Measurements from ENCODE around the gene SPPL3. TPM values are rescaled to one million over a fixed set of nuclear protein-coding genes. Genes with fewer than 3 reads are reported as not detected.
"Not testable (repeated sequence)": the region's sequence is repeated elsewhere in the genome, so short reads cannot be mapped to it uniquely, and the experiment has no call there.

SPPL3 gene
- total RNA-seq, 1 donor from 2014 or later = 10.4 TPM

DNA sequence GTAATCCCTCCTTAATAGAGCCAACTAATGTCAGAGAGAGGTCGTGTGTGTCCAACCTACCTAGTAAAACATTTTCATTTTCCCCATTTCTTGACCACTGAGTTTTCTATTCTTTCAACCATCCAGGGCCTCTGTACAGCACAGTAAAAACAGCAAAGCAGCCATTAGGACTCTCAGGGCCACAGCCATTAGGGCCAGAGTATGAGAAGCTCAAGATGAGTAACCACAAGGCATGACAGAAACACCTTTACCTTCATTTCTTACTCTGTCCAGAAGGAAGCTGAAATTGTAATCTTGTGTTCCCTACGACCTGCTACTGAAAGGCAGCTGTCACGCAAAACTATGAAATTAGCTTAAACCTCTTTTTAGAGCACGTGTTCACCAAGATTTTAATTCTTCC lies 2.3 kb downstream of the SPPL3 start:
- Histone ChIP-seq H3K27me3 (ENCODE audit: control insufficient read depth in 3 of 3, insufficient read depth in 3 of 3, low read length in 3 of 3) (no peaks in the 10 kb centered on the region), H3K4me3 (ENCODE audit: low read length in 3 of 3) (no peak overlapping the region), H3K36me3 (ENCODE audit: control insufficient read depth in 3 of 3, insufficient read depth in 3 of 3, low read length in 3 of 3) (peaks cover 0 to 2% (median 0%) of the 10 kb centered on the region in 3 donors), H3K27ac (ENCODE audit: low read depth, low read length) (no peak overlapping the region), H3K9ac (ENCODE audit: low read depth in 1 of 3, low read length in 3 of 3) (peak overlapping the region in 1 of 3 donors; percentile 36), H3K9me3 (ENCODE audit: control insufficient read depth in 3 of 3, low read length in 3 of 3) (no peaks in the 10 kb centered on the region), H3K4me1 (ENCODE audit: control insufficient read depth in 3 of 3, insufficient read depth in 3 of 3, low read length in 3 of 3) (peaks cover 6 to 19% (median 19%) of the 10 kb centered on the region in 3 donors)

DNA sequence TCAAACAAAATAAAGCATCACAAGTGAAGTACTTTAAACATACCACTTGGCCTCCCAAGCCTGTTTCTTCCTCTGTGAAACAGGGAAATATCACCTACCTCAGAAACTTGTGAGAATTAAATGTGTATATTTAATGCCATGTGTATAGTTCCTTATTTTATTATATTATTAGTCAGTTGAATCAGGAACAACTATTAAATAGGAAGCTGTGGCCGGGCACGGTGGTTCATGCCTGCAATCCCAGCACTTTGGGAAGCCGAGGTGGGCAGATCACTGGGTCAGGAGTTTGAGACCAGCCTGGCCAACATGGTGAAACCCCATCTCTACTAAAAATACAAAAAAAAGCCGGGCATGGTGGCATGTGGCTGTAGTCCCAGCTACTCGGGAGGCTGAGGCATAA lies 3.1 kb downstream of the SPPL3 start:
- H3K27ac ChIP-seq (ENCODE audit: low read depth, low read length); H3K27me3 ChIP-seq (ENCODE audit: control insufficient read depth in 3 of 3, insufficient read depth in 3 of 3, low read length in 3 of 3); H3K36me3 ChIP-seq (ENCODE audit: control insufficient read depth in 3 of 3, insufficient read depth in 3 of 3, low read length in 3 of 3); H3K9me3 ChIP-seq (ENCODE audit: control insufficient read depth in 3 of 3, low read length in 3 of 3); H3K4me3 ChIP-seq (ENCODE audit: low read length in 3 of 3); H3K9ac ChIP-seq (ENCODE audit: low read depth in 1 of 3, low read length in 3 of 3): not testable (repeated sequence)
- peaks cover 6 to 18% (median 17%) of the 10 kb centered on the region in 3 donors for H3K4me1 ChIP-seq (ENCODE audit: control insufficient read depth in 3 of 3, insufficient read depth in 3 of 3, low read length in 3 of 3)

DNA sequence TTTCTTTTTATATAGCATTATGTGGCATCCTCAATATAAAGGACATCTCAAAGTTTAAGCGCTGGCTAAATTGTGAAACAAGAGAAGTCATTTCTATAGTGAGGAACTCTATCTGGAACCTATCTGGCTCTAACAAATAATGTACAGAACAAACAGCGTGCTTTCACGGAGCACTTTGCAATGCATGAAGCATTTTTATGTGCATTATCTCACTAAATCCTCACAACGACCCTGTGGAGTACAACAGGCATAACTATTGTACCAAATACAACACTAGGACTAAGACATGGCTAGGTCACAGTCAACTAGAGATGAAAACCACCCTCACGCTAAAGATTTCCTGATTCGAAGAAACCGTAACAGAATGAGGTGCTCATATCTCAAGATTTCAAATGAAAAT lies 8.6 kb downstream of the SPPL3 start:
- Histone ChIP-seq H3K9me3 (ENCODE audit: control insufficient read depth in 3 of 3, low read length in 3 of 3) (no peaks in the 10 kb centered on the region), H3K4me3 (ENCODE audit: low read length in 3 of 3) (no peak overlapping the region), H3K36me3 (ENCODE audit: control insufficient read depth in 3 of 3, insufficient read depth in 3 of 3, low read length in 3 of 3) (no peaks in the 10 kb centered on the region), H3K9ac (ENCODE audit: low read depth in 1 of 3, low read length in 3 of 3) (no peak overlapping the region), H3K4me1 (ENCODE audit: control insufficient read depth in 3 of 3, insufficient read depth in 3 of 3, low read length in 3 of 3) (peaks cover 0 to 4% (median 0%) of the 10 kb centered on the region in 3 donors), H3K27me3 (ENCODE audit: control insufficient read depth in 3 of 3, insufficient read depth in 3 of 3, low read length in 3 of 3) (no peaks in the 10 kb centered on the region), H3K27ac (ENCODE audit: low read depth, low read length) (no peak overlapping the region)

DNA sequence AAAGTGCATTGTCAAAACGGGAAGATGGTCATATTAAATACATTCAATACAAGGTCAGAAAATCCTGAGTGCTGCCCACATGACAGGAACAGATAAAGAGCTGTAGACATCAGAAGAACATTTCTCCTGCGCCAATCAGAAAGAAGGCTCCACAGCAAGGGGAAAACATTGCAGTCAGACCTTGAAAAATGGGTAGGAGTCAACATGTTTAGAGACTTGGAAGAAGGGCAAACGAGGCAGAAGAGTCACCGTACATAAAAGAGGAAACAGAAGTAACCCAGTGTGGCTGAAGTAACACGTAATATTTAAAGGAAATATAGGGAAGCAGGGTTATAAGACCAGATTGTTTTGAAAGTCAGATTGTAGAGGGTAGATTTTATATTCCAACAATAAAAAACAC lies 11.9 kb downstream of the SPPL3 start:
- H3K4me3 ChIP-seq (ENCODE audit: low read length in 3 of 3) = no peak overlapping the region
- H3K27ac ChIP-seq (ENCODE audit: low read depth, low read length) = no peak overlapping the region
- H3K4me1 ChIP-seq (ENCODE audit: control insufficient read depth in 3 of 3, insufficient read depth in 3 of 3, low read length in 3 of 3) = peaks cover 0 to 7% (median 0%) of the 10 kb centered on the region in 3 donors

DNA sequence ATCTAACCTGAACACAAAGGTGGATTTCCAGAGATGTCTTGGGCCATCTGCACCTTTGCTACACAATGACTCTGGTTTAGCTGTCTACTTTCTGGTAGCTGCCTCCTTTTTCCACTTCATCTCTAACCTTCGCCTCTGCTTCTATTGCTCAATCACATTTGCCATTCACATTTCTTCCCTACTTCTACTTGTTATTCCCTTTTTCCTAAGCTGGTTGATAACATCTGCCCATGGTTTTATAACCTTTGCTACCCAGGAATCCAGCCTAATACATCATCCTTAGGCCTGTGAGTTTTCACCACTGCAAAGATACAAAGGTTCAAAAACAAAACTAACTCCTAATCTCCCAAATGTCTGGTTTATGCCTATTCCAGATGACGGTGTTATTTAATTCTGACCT lies 13.2 kb downstream of the SPPL3 start:
- no peak overlapping the region for H3K27ac ChIP-seq (ENCODE audit: low read depth, low read length)

More for the DNA sequence above, 11.9 kb downstream of the SPPL3 start:
- H3K9ac ChIP-seq (ENCODE audit: low read depth in 1 of 3, low read length in 3 of 3) = no peak overlapping the region
- no peaks in the 10 kb centered on the region for H3K36me3 ChIP-seq (ENCODE audit: control insufficient read depth in 3 of 3, insufficient read depth in 3 of 3, low read length in 3 of 3)
- H3K27me3 ChIP-seq (ENCODE audit: control insufficient read depth in 3 of 3, insufficient read depth in 3 of 3, low read length in 3 of 3) = no peaks in the 10 kb centered on the region
- H3K9me3 ChIP-seq (ENCODE audit: control insufficient read depth in 3 of 3, low read length in 3 of 3) = no peaks in the 10 kb centered on the region

DNA sequence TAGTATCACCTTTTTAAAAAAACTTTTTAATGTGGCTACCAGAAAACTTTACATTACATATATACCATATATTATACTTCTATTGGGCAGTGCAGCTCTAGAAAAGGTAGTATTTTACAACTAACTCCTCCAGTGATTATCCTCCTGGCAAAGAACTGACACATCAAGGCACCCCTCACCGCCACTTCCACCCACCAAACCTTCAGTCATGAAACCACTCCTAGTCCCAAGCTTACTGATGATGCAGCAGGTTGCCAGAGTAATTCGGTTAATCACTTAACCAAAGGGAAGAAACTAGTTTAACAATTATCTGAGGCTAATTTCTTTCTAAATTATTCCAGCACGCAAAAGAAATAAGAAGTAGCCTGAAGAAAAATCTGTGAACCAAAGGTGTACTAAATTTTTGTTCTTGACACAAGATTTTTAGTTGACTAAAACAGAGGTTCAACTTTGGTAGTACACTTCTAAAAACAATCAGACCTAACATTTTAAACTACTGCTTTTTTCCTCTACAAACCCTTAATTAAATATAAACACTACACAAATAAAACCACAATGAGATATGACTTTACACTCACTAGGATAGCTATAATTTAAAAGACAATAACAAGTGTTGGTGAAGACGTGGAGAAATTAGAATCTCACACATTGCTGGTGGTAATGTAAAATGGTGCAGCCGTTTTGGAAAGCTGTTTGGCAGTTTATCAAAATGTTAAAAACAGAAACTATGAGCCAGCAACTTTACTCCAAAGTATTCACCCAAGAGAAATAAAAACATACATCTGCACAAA lies 16.7 kb downstream of the SPPL3 start:
- no peak overlapping the region for H3K4me3 ChIP-seq (ENCODE audit: low read length in 3 of 3)
- no peaks in the 10 kb centered on the region for H3K9me3 ChIP-seq (ENCODE audit: control insufficient read depth in 3 of 3, low read length in 3 of 3)
- peaks cover 0 to 7% (median 0%) of the 10 kb centered on the region in 3 donors for H3K4me1 ChIP-seq (ENCODE audit: control insufficient read depth in 3 of 3, insufficient read depth in 3 of 3, low read length in 3 of 3)
- no peaks in the 10 kb centered on the region for H3K27me3 ChIP-seq (ENCODE audit: control insufficient read depth in 3 of 3, insufficient read depth in 3 of 3, low read length in 3 of 3)
- H3K9ac ChIP-seq (ENCODE audit: low read depth in 1 of 3, low read length in 3 of 3) = no peak overlapping the region
- no peaks in the 10 kb centered on the region for H3K36me3 ChIP-seq (ENCODE audit: control insufficient read depth in 3 of 3, insufficient read depth in 3 of 3, low read length in 3 of 3)
- H3K27ac ChIP-seq (ENCODE audit: low read depth, low read length) = no peak overlapping the region

More for the DNA sequence above, 13.2 kb downstream of the SPPL3 start:
- Histone ChIP-seq H3K9ac (ENCODE audit: low read depth in 1 of 3, low read length in 3 of 3) (no peak overlapping the region), H3K27me3 (ENCODE audit: control insufficient read depth in 3 of 3, insufficient read depth in 3 of 3, low read length in 3 of 3) (no peaks in the 10 kb centered on the region), H3K36me3 (ENCODE audit: control insufficient read depth in 3 of 3, insufficient read depth in 3 of 3, low read length in 3 of 3) (no peaks in the 10 kb centered on the region), H3K9me3 (ENCODE audit: control insufficient read depth in 3 of 3, low read length in 3 of 3) (no peaks in the 10 kb centered on the region), H3K4me1 (ENCODE audit: control insufficient read depth in 3 of 3, insufficient read depth in 3 of 3, low read length in 3 of 3) (peaks cover 0 to 7% (median 0%) of the 10 kb centered on the region in 3 donors), H3K4me3 (ENCODE audit: low read length in 3 of 3) (no peak overlapping the region)

DNA sequence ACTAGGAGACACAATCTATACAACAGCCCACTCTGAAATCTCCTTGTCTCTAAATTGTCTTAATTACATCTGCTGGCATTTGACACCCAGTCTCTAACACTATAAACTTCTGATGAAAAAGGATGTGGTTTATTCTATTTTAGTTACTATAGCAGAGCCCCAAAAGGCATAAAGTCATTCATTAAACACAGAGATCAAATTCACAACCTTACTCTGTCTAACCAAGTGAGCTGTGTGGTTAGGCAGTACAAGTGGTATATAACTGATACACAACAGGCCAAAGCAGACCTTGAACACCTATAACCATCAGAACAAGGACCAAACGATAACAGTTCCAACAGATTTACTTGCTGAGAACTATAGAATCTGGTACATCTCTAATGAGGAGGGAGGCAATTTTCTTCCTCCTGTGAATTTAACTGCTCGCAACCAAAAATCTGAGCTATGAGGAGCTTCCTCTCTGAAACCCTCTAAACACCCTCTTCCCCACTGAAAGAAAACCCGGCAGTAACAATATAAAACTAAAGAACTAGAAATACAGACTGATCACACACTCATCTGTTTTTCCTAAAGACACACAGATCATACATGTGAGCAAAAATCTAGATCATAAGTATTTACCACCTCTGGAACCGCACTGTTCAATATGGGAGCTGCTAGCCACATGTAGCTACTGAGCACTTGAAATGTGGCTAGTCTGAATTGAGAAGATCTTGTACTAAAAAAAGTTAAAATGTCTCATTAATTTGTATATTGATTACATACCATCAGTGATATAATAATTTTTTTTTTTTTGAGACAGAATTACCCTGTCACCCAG lies 17.7 kb downstream of the SPPL3 start:
- no peak overlapping the region for H3K27ac ChIP-seq (ENCODE audit: low read depth, low read length)
- H3K9me3 ChIP-seq (ENCODE audit: control insufficient read depth in 3 of 3, low read length in 3 of 3) = no peaks in the 10 kb centered on the region
- no peaks in the 10 kb centered on the region for H3K36me3 ChIP-seq (ENCODE audit: control insufficient read depth in 3 of 3, insufficient read depth in 3 of 3, low read length in 3 of 3)
- no peaks in the 10 kb centered on the region for H3K27me3 ChIP-seq (ENCODE audit: control insufficient read depth in 3 of 3, insufficient read depth in 3 of 3, low read length in 3 of 3)
- no peak overlapping the region for H3K9ac ChIP-seq (ENCODE audit: low read depth in 1 of 3, low read length in 3 of 3)
- no peak overlapping the region for H3K4me3 ChIP-seq (ENCODE audit: low read length in 3 of 3)
- H3K4me1 ChIP-seq (ENCODE audit: control insufficient read depth in 3 of 3, insufficient read depth in 3 of 3, low read length in 3 of 3) = peaks cover 0 to 7% (median 0%) of the 10 kb centered on the region in 3 donors

DNA sequence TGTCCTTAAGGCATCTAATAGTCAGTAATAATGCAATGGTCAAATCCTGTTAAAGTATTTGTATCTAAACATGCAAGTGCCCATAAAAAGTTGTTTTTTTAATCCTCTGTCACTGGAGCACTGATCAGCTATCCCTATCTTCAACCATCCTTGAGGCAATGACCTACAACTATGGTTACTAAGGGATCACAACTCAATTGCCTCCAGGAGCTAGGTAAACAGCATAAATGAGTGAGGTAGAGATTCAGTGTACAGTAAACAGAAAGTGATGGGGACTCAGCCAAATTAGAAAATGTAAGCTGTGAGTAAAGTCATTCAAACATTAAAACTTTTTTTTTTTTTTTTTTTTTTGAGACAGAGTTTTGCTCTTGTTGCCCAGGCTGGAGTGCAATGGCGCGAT lies 18.6 kb downstream of the SPPL3 start:
- Histone ChIP-seq H3K36me3 (ENCODE audit: control insufficient read depth in 3 of 3, insufficient read depth in 3 of 3, low read length in 3 of 3) (no peaks in the 10 kb centered on the region), H3K27ac (ENCODE audit: low read depth, low read length) (no peak overlapping the region), H3K9ac (ENCODE audit: low read depth in 1 of 3, low read length in 3 of 3) (no peak overlapping the region), H3K27me3 (ENCODE audit: control insufficient read depth in 3 of 3, insufficient read depth in 3 of 3, low read length in 3 of 3) (no peaks in the 10 kb centered on the region), H3K4me3 (ENCODE audit: low read length in 3 of 3) (no peak overlapping the region), H3K4me1 (ENCODE audit: control insufficient read depth in 3 of 3, insufficient read depth in 3 of 3, low read length in 3 of 3) (peaks cover 0 to 3% (median 0%) of the 10 kb centered on the region in 3 donors), H3K9me3 (ENCODE audit: control insufficient read depth in 3 of 3, low read length in 3 of 3) (no peaks in the 10 kb centered on the region)

DNA sequence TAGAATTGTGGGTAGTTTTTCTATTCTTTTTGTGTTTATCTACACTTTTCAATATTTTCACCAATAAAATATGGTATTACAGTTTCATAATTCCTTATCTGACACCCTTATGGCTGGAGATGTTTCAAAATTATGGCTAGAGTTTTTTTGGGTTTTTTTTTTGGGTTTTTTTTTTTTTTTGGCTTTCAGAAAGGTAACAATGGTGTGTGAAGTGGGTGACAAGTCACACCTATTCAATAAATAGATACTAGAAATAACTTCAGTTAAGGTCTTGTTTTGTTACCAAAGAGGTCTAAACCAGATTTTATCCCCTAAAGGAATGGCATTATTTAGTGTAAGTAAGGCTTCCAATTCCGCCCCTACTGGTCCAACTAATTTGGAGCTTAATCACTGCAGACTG lies 19.5 kb downstream of the SPPL3 start:
- H3K9ac ChIP-seq (ENCODE audit: low read depth in 1 of 3, low read length in 3 of 3) = no peak overlapping the region
- H3K27me3 ChIP-seq (ENCODE audit: control insufficient read depth in 3 of 3, insufficient read depth in 3 of 3, low read length in 3 of 3) = no peaks in the 10 kb centered on the region
- no peaks in the 10 kb centered on the region for H3K36me3 ChIP-seq (ENCODE audit: control insufficient read depth in 3 of 3, insufficient read depth in 3 of 3, low read length in 3 of 3)
- H3K27ac ChIP-seq (ENCODE audit: low read depth, low read length) = no peak overlapping the region
- no peaks in the 10 kb centered on the region for H3K9me3 ChIP-seq (ENCODE audit: control insufficient read depth in 3 of 3, low read length in 3 of 3)
- no peak overlapping the region for H3K4me3 ChIP-seq (ENCODE audit: low read length in 3 of 3)
- peaks cover 0 to 3% (median 0%) of the 10 kb centered on the region in 3 donors for H3K4me1 ChIP-seq (ENCODE audit: control insufficient read depth in 3 of 3, insufficient read depth in 3 of 3, low read length in 3 of 3)

DNA sequence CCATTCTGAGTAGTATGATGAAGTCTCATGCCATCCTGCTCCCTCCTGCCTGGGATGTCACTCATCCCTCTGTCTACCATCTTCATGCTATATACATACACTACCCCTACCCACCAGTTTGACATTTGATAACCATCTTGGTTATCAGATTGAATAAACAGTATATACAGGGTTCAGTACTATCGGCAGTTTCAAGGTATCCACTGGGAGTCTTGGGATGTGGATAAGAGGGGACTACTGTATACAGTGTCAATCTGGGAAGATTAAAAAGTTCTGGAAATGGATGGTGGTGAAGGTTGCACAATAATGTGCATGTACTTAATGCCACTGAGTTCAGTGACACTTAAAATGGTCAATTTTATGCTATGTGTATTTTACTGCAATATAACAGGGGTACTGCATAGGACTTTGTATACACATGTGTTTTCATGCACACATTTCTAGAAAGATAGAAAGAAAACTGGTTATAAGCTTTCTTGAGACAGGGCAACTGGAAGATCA lies 22.1 kb downstream of the SPPL3 start:
- Histone ChIP-seq H3K4me1 (ENCODE audit: control insufficient read depth in 3 of 3, insufficient read depth in 3 of 3, low read length in 3 of 3) (no peaks in the 10 kb centered on the region), H3K36me3 (ENCODE audit: control insufficient read depth in 3 of 3, insufficient read depth in 3 of 3, low read length in 3 of 3) (no peaks in the 10 kb centered on the region), H3K27me3 (ENCODE audit: control insufficient read depth in 3 of 3, insufficient read depth in 3 of 3, low read length in 3 of 3) (no peaks in the 10 kb centered on the region), H3K4me3 (ENCODE audit: low read length in 3 of 3) (no peak overlapping the region), H3K27ac (ENCODE audit: low read depth, low read length) (no peak overlapping the region), H3K9ac (ENCODE audit: low read depth in 1 of 3, low read length in 3 of 3) (no peak overlapping the region), H3K9me3 (ENCODE audit: control insufficient read depth in 3 of 3, low read length in 3 of 3) (no peaks in the 10 kb centered on the region)
